ENCODE measurements around the gene SMARCD1.
"Not testable (repeated sequence)": the region's sequence is repeated elsewhere in the genome, so short reads cannot be mapped to it uniquely, and the experiment has no call there.

The SMARCD1 gene

DNA sequence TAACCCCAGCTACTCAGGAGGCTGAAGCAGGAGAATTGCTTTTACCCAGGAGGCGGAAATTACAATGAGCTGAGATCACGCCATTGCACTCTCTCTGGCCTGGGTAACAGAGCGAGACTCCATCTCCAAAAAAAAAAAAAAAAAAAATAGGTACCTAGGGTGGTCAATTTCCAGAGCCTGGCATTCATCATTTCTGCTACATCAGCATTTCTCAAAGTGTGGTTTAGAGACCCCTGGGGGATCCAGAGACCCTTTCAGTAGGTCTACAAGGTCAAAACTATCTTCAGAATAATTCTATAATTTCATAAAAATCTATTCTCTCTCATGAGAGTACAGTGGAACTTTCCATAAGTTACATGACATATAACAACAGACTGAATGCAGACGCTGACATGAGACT, 62.1 kb downstream of the SMARCD1 start:
- Histone ChIP-seq H3K9me2 (ENCODE audit: low read depth, low read length) (no peaks in the 10 kb centered on the region), H3K79me2 (ENCODE audit: insufficient read depth, low read length) (no peaks in the 10 kb centered on the region; the same call in 1 of the 2 replicates), H3K9ac (ENCODE audit: low read length) (no peak overlapping the region), H3K4me2 (ENCODE audit: low read length) (no peak overlapping the region), H3K27ac (ENCODE audit: low read depth, low read length, poor library complexity, severe bottlenecking) (peak overlapping the region; percentile 49), H3K9me3 (ENCODE audit: low read length) (no peaks in the 10 kb centered on the region), H3F3A (ENCODE audit: insufficient read depth, low read length) (no peaks in the 10 kb centered on the region), H3K36me3 (ENCODE audit: insufficient read depth, low read length) (peaks cover 14% of the 10 kb centered on the region; the same call in 1 of the 2 replicates), H3K4me1 (ENCODE audit: insufficient read depth, low read length, severe bottlenecking) (peaks cover 5% of the 10 kb centered on the region), H2AFZ (ENCODE audit: low read length) (no peak overlapping the region), H3K4me3 (ENCODE audit: low read depth, low read length, poor library complexity, severe bottlenecking) (no peak overlapping the region), H4K20me1 (ENCODE audit: insufficient read depth, low read length) (no peaks in the 10 kb centered on the region), H3K27me3 (ENCODE audit: insufficient read depth, low read length) (no peaks in the 10 kb centered on the region)
- TF ChIP-seq EZH2 (IDR thresholded peaks at IDR 0.05; ENCODE audit: borderline replicate concordance, low read length), result no peak
- TF ChIP-seq, protein P1, sequence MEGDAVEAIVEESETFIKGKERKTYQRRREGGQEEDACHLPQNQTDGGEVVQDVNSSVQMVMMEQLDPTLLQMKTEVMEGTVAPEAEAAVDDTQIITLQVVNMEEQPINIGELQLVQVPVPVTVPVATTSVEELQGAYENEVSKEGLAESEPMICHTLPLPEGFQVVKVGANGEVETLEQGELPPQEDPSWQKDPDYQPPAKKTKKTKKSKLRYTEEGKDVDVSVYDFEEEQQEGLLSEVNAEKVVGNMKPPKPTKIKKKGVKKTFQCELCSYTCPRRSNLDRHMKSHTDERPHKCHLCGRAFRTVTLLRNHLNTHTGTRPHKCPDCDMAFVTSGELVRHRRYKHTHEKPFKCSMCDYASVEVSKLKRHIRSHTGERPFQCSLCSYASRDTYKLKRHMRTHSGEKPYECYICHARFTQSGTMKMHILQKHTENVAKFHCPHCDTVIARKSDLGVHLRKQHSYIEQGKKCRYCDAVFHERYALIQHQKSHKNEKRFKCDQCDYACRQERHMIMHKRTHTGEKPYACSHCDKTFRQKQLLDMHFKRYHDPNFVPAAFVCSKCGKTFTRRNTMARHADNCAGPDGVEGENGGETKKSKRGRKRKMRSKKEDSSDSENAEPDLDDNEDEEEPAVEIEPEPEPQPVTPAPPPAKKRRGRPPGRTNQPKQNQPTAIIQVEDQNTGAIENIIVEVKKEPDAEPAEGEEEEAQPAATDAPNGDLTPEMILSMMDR (IDR thresholded peaks at IDR 0.05; ENCODE audit: low read length), result no peak

DNA sequence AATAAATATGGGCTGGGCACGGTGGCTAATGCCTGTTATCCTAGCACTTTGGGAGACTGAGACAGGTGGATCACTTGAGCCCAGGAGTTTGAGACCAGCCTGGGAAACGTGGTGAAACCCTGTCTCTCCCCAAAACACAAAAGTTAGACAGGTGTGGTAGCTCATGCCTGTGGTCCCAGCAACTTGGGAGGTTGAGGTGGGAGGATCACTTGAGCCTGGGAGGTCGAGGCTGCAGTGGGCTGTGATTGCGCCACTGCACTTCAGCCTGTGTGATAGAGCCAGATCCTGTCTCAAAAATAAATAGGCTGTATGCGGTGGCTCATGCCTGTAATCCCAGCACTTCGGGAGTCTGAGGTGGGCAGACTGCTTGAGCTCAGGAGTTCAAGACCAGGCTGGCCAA, 62.9 kb downstream of the SMARCD1 start:
- H3K36me3 ChIP-seq (ENCODE audit: insufficient read depth, low read length); H3K9me3 ChIP-seq (ENCODE audit: low read length); H3K9me2 ChIP-seq (ENCODE audit: low read depth, low read length); H3K27ac ChIP-seq (ENCODE audit: low read depth, low read length, poor library complexity, severe bottlenecking); H3K4me3 ChIP-seq (ENCODE audit: low read depth, low read length, poor library complexity, severe bottlenecking); H2AFZ ChIP-seq (ENCODE audit: low read length); H3K27me3 ChIP-seq (ENCODE audit: insufficient read depth, low read length); H3F3A ChIP-seq (ENCODE audit: insufficient read depth, low read length); H3K4me2 ChIP-seq (ENCODE audit: low read length); H3K4me1 ChIP-seq (ENCODE audit: insufficient read depth, low read length, severe bottlenecking); H3K79me2 ChIP-seq (ENCODE audit: insufficient read depth, low read length); H4K20me1 ChIP-seq (ENCODE audit: insufficient read depth, low read length); H3K9ac ChIP-seq (ENCODE audit: low read length): not testable (repeated sequence)

DNA sequence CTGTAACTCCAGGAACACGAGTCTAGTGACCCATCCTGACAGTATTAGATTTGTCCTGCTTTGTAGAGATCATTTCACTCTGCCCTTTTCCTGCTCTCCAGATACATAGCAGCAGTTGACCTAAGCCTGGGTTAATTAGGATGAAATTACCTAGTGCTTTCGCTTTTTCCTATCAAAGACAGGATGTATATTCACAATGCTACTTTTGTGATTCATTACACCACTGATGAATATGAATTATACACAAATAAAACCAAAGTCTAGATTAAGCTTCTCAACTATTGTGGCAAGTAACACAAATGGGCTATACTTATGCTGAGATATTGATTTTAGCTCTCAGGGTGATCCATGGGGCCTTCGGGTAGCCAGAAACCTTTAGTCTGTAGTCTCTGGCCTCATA, 64.2 kb downstream of the SMARCD1 start:
- H3F3A ChIP-seq (ENCODE audit: insufficient read depth, low read length), result no peaks in the 10 kb centered on the region
- no peaks in the 10 kb centered on the region for H4K20me1 ChIP-seq (ENCODE audit: insufficient read depth, low read length)
- TF ChIP-seq, protein P1 (IDR thresholded peaks at IDR 0.05; ENCODE audit: low read length), result no peak
- TF ChIP-seq EZH2 (IDR thresholded peaks at IDR 0.05; ENCODE audit: borderline replicate concordance, low read length), result no peak
- no peaks in the 10 kb centered on the region for H3K36me3 ChIP-seq (ENCODE audit: insufficient read depth, low read length)
- H3K4me1 ChIP-seq (ENCODE audit: insufficient read depth, low read length, severe bottlenecking), result peaks cover 5% of the 10 kb centered on the region
- no peak overlapping the region for H3K9ac ChIP-seq (ENCODE audit: low read length)
- H3K79me2 ChIP-seq (ENCODE audit: insufficient read depth, low read length), result peaks cover 1% of the 10 kb centered on the region; the same call in 1 of the 2 replicates
- H3K4me2 ChIP-seq (ENCODE audit: low read length), result no peak overlapping the region
- H3K9me3 ChIP-seq (ENCODE audit: low read length), result no peaks in the 10 kb centered on the region
- no peak overlapping the region for H3K27ac ChIP-seq (ENCODE audit: low read depth, low read length, poor library complexity, severe bottlenecking)
- H2AFZ ChIP-seq (ENCODE audit: low read length), result no peak overlapping the region
- H3K27me3 ChIP-seq (ENCODE audit: insufficient read depth, low read length), result no peaks in the 10 kb centered on the region
- no peak overlapping the region for H3K4me3 ChIP-seq (ENCODE audit: low read depth, low read length, poor library complexity, severe bottlenecking)
- no peaks in the 10 kb centered on the region for H3K9me2 ChIP-seq (ENCODE audit: low read depth, low read length)
